Body of pancreas (tissue), 4 donors: ENCODE results near the gene NUDT2.
"Not testable (repeated sequence)": the region's sequence is repeated elsewhere in the genome, so short reads cannot be mapped to it uniquely, and the experiment has no call there.

ENCODE experiments used
- POLR2A ChIP-seq, 3 donors: fragments of 450-650 bp; IDR thresholded peaks; one replicate each; pipeline ENCODE4 v1.6.1; 2016; ENCODE audit warnings: antibody characterized with exemption in 3 of 3, mild to moderate bottlenecking in 2 of 3
- TF ChIP-seq, protein P1 (sequence below), 7 experiments: fragments of 450-650 bp in 4 of 7; fragments of 200-600 bp in 3 of 7; sonication (generic) in 3 of 7; IDR thresholded peaks; one replicate each; pipeline ENCODE4 v1.5.1; 2016 to 2019; ENCODE audit warnings: antibody characterized with exemption in 7 of 7

DNA sequence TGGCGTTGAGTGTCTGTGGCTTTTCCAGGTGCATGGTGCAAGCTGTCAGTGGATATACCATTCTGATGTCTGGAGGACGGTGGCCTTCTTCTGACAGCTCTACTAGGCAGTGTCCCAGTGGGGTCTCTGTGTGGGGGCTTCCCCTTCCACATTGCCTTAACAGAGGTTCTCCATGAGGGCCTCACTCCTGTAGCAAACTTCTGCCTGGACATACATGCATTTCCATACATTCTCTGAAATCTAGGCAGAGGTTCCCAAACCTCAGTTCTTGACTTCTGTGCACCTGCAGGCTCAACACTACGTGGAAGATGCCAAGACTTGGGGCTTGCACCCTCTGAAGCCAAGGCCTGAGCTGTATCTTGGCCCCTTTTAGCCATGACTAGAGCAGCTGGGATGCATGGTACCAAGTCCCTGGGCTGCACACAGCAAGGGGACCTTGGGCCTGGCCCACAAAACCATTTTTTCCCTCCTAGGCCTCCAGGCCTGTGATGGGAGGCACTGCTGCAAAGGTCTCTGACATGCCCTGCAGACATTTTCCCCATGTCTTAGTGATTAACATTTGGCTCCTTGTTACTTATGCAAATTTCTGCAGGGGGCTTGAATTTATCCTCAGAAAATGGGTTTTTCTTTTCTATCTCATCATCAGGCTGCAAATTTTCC is 38.5 kb downstream of the NUDT2 start:
- not testable (repeated sequence) for TF ChIP-seq POLR2A (IDR thresholded peaks at IDR 0.05)
- TF ChIP-seq, protein P1, sequence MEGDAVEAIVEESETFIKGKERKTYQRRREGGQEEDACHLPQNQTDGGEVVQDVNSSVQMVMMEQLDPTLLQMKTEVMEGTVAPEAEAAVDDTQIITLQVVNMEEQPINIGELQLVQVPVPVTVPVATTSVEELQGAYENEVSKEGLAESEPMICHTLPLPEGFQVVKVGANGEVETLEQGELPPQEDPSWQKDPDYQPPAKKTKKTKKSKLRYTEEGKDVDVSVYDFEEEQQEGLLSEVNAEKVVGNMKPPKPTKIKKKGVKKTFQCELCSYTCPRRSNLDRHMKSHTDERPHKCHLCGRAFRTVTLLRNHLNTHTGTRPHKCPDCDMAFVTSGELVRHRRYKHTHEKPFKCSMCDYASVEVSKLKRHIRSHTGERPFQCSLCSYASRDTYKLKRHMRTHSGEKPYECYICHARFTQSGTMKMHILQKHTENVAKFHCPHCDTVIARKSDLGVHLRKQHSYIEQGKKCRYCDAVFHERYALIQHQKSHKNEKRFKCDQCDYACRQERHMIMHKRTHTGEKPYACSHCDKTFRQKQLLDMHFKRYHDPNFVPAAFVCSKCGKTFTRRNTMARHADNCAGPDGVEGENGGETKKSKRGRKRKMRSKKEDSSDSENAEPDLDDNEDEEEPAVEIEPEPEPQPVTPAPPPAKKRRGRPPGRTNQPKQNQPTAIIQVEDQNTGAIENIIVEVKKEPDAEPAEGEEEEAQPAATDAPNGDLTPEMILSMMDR (IDR thresholded peaks at IDR 0.05) = not testable (repeated sequence)
